HepG2 (cell line): ENCODE measurements around the gene LIM2. TPM values are rescaled to one million over a fixed set of nuclear protein-coding genes. Genes with fewer than 3 reads are reported as not detected.

Experiments used
- DRAP1 ChIP-seq: IDR thresholded peaks from 2 replicates; pipeline ENCODE4 v1.6.1; 2016; ENCODE audit warnings: missing genetic modification reagents, missing compliant biosample characterization
- E2F2 ChIP-seq: sonication (generic); formaldehyde crosslinking; IDR thresholded peaks from 2 replicates; pipeline ENCODE4 v1.4.0; 2020; ENCODE audit warnings: missing genetic modification reagents, borderline replicate concordance
- GPBP1L1 ChIP-seq: sonication (generic); formaldehyde crosslinking; IDR thresholded peaks from 2 replicates; pipeline ENCODE4 v1.5.0; 2020; ENCODE audit warnings: mild to moderate bottlenecking, missing genetic modification reagents
- PRDM10 ChIP-seq: sonication (generic); formaldehyde crosslinking; IDR thresholded peaks from 2 replicates; pipeline ENCODE4 v1.4.0; 2020; ENCODE audit warnings: low read depth, missing genetic modification reagents
- REL ChIP-seq: sonication (generic); formaldehyde crosslinking; conservative IDR thresholded peaks from 2 replicates; pipeline ENCODE4 v1.8.0; 2022; ENCODE audit warnings: mild to moderate bottlenecking, missing genetic modification reagents, moderate library complexity
- SOX6 ChIP-seq, 2 experiments: fragments of 450-650 bp in 1 of 2; sonication (generic) in 1 of 2; formaldehyde crosslinking in 1 of 2; IDR thresholded peaks; 2 replicates each; pipeline versions ENCODE4 v1.4.0 to v1.6.1; 2017 to 2020; ENCODE audit warnings: antibody characterized with exemption in 1 of 2, mild to moderate bottlenecking in 1 of 2, missing genetic modification reagents in 1 of 2
- SPEN ChIP-seq: sonication (generic); formaldehyde crosslinking; IDR thresholded peaks from 2 replicates; pipeline ENCODE4 v1.5.1; 2020; ENCODE audit warnings: low read depth, mild to moderate bottlenecking, missing genetic modification reagents
- TSC22D2 ChIP-seq: sonication (generic); formaldehyde crosslinking; IDR thresholded peaks from 2 replicates; pipeline ENCODE4 v1.5.1; 2020; ENCODE audit warnings: missing genetic modification reagents, mild to moderate bottlenecking, borderline replicate concordance
- ZBTB2 ChIP-seq: sonication (generic); formaldehyde crosslinking; IDR thresholded peaks from 2 replicates; pipeline ENCODE4 v1.8.0; 2022; ENCODE audit warnings: low read depth, missing genetic modification reagents
- ZMYM2 ChIP-seq: sonication (generic); formaldehyde crosslinking; IDR thresholded peaks from 2 replicates; pipeline ENCODE4 v1.8.0; 2022; ENCODE audit warnings: mild to moderate bottlenecking, missing genetic modification reagents
- polyA plus RNA-seq, 8 experiments: library from polyadenylated mRNA; depleted of rRNA in 3 of 8; stranded (reverse) in 7 of 8; unstranded in 1 of 8; fragments of >200 nt; fragmentation: Illumina TruSeq in 4 of 8; extraction: Trizol in 4 of 8; gene quantifications; 2 replicates each; pipeline versions ENCODE4 v1.2.1 to v1.2.3, GENCODE V29; 2011 to 2016; ENCODE audit warnings: low read depth in 4 of 8, missing spikeins in 1 of 8, mixed read lengths in 1 of 8; ENCODE audit not compliant: insufficient read depth in 1 of 8
- total RNA-seq, 5 experiments: library from RNA; depleted of rRNA; stranded (reverse); fragments of >200 nt; fragmentation: Illumina TruSeq; extraction: Trizol; gene quantifications; 2 replicates each; pipeline ENCODE4 v1.2.3, GENCODE V29; 2016; ENCODE audit warnings: low read depth in 1 of 5
- TF ChIP-seq, protein P1 (sequence below): sonication (generic); formaldehyde crosslinking; IDR thresholded peaks from 2 replicates; pipeline ENCODE4 v1.4.0; 2020; ENCODE audit warnings: missing genetic modification reagents
- TF ChIP-seq, protein P2 (sequence below): IDR thresholded peaks from 2 replicates; pipeline ENCODE4 v1.6.1; 2016; ENCODE audit warnings: mild to moderate bottlenecking, missing biosample characterization, missing genetic modification reagents

The LIM2 gene
- total and polyA plus RNA-seq, 2 of the 13 experiments (the other 11 are each of a cell fraction or from before 2014, with no cell fraction given) = 1.3 TPM; not detected in 1

- TF ChIP-seq, protein P1, sequence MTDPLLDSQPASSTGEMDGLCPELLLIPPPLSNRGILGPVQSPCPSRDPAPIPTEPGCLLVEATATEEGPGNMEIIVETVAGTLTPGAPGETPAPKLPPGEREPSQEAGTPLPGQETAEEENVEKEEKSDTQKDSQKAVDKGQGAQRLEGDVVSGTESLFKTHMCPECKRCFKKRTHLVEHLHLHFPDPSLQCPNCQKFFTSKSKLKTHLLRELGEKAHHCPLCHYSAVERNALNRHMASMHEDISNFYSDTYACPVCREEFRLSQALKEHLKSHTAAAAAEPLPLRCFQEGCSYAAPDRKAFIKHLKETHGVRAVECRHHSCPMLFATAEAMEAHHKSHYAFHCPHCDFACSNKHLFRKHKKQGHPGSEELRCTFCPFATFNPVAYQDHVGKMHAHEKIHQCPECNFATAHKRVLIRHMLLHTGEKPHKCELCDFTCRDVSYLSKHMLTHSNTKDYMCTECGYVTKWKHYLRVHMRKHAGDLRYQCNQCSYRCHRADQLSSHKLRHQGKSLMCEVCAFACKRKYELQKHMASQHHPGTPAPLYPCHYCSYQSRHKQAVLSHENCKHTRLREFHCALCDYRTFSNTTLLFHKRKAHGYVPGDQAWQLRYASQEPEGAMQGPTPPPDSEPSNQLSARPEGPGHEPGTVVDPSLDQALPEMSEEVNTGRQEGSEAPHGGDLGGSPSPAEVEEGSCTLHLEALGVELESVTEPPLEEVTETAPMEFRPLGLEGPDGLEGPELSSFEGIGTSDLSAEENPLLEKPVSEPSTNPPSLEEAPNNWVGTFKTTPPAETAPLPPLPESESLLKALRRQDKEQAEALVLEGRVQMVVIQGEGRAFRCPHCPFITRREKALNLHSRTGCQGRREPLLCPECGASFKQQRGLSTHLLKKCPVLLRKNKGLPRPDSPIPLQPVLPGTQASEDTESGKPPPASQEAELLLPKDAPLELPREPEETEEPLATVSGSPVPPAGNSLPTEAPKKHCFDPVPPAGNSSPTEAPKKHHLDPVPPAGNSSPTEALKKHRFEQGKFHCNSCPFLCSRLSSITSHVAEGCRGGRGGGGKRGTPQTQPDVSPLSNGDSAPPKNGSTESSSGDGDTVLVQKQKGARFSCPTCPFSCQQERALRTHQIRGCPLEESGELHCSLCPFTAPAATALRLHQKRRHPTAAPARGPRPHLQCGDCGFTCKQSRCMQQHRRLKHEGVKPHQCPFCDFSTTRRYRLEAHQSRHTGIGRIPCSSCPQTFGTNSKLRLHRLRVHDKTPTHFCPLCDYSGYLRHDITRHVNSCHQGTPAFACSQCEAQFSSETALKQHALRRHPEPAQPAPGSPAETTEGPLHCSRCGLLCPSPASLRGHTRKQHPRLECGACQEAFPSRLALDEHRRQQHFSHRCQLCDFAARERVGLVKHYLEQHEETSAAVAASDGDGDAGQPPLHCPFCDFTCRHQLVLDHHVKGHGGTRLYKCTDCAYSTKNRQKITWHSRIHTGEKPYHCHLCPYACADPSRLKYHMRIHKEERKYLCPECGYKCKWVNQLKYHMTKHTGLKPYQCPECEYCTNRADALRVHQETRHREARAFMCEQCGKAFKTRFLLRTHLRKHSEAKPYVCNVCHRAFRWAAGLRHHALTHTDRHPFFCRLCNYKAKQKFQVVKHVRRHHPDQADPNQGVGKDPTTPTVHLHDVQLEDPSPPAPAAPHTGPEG (CRISPR knock-in tag) = 0 out of 2 replicates have a peak, but pooled peaks have one; percentile 24
- 0 out of 2 replicates have a peak, but pooled peaks have one; percentile 6 for TF ChIP-seq REL
- TF ChIP-seq, protein P2, sequence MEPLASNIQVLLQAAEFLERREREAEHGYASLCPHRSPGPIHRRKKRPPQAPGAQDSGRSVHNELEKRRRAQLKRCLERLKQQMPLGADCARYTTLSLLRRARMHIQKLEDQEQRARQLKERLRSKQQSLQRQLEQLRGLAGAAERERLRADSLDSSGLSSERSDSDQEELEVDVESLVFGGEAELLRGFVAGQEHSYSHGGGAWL (CRISPR knock-in tag) = no peak
- no peak for TF ChIP-seq SPEN (CRISPR knock-in tag)
- peak; percentile 59; the same call in 1 of the 2 replicates for TF ChIP-seq ZMYM2 (CRISPR knock-in tag)
- TF ChIP-seq DRAP1 = peak; percentile 85
- no peak for TF ChIP-seq ZBTB2 (CRISPR knock-in tag)
- TF ChIP-seq TSC22D2 (CRISPR knock-in tag) = peak; percentile 58; the same call in 1 of the 2 replicates
- no peak for TF ChIP-seq E2F2 (CRISPR knock-in tag)
- TF ChIP-seq SOX6 (IDR thresholded peaks at IDR 0.05) = no peak
- TF ChIP-seq SOX6 (CRISPR knock-in tag; IDR thresholded peaks at IDR 0.05) = peak; percentile 74
- TF ChIP-seq PRDM10 (CRISPR knock-in tag) = peak; percentile 65; the same call in 1 of the 2 replicates
- no peak for TF ChIP-seq GPBP1L1
Measured at GRCh38 chr19:51365211-51365964, 22.4 kb downstream of the LIM2 start (continued).
